ENCODE results near the gene NUDT11.

NUDT11 gene

GRCh38 chrX:51440365-51440764 is 56.0 kb downstream of the NUDT11 start:
- Histone ChIP-seq H3K9me2 (ENCODE audit: low read depth, low read length) (no peaks in the 10 kb centered on the region), H3K4me1 (ENCODE audit: insufficient read depth, low read length, severe bottlenecking) (no peaks in the 10 kb centered on the region), H3K79me2 (ENCODE audit: insufficient read depth, low read length) (no peaks in the 10 kb centered on the region), H2AFZ (ENCODE audit: low read length) (no peak overlapping the region), H3K27me3 (ENCODE audit: insufficient read depth, low read length) (no peaks in the 10 kb centered on the region), H3K4me3 (ENCODE audit: low read depth, low read length, poor library complexity, severe bottlenecking) (no peak overlapping the region), H3F3A (ENCODE audit: insufficient read depth, low read length) (no peaks in the 10 kb centered on the region), H3K36me3 (ENCODE audit: insufficient read depth, low read length) (no peaks in the 10 kb centered on the region), H3K9ac (ENCODE audit: low read length) (no peak overlapping the region), H3K4me2 (ENCODE audit: low read length) (no peak overlapping the region), H4K20me1 (ENCODE audit: insufficient read depth, low read length) (no peaks in the 10 kb centered on the region), H3K9me3 (ENCODE audit: low read length) (no peaks in the 10 kb centered on the region), H3K27ac (ENCODE audit: low read depth, low read length, poor library complexity, severe bottlenecking) (no peak overlapping the region)
- TF ChIP-seq CTCF (IDR thresholded peaks at IDR 0.05; ENCODE audit: low read length): no peak
- no peak for TF ChIP-seq EZH2 (IDR thresholded peaks at IDR 0.05; ENCODE audit: borderline replicate concordance, low read length)

Measured in OCI-LY1 (cell line).